Retina (tissue), 1 donor: Measurements from ENCODE around the gene GRAMD1A.
A peak's percentile ranks its signal among the peaks of the same experiment; 100 is the strongest.

Experiments
- DNase-seq: peaks from one replicate; pipeline ENCODE4 v3.0.0-alpha.2; 2016

GRAMD1A gene

GRCh38 chr19:35056513-35057063 lies 56.5 kb downstream of the GRAMD1A start:
- DNase-seq = no peak

- no peak for DNase-seq
These were observed 58.2 kb downstream of the GRAMD1A start for GRCh38 chr19:35058370-35058769.

- no peak for DNase-seq
These were observed 59.1 kb downstream of the GRAMD1A start for GRCh38 chr19:35059006-35059798.

- no peak for DNase-seq
These were observed 59.6 kb downstream of the GRAMD1A start for GRCh38 chr19:35059799-35060091.

GRCh38 chr19:35060160-35060855 lies 60.2 kb downstream of the GRAMD1A start:
- DNase-seq = no peak

- DNase-seq = no peak
These were observed 61.7 kb downstream of the GRAMD1A start for GRCh38 chr19:35061583-35062373.

DNA sequence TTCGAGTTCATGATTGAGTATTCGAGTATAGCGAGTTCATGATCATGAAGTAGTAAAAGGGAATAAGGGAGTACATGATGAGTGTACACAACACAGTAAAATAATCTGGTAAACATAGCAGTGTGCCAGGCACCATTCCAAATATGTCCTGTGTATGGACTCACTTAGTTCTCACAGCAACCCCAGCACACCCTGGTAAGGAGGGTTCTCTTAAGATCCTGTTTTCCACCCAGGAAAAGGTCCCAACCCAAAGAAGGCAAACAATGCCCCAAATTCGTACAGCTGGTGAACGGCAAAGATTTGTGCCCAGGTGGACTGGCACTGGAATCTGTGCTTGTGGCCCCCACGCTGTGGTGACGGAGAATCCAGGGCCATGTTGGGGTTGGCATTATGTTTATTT lies 62.8 kb downstream of the GRAMD1A start:
- no peak for DNase-seq

- DNase-seq = no peak
These were observed 64.1 kb downstream of the GRAMD1A start for GRCh38 chr19:35063940-35064818.

DNA sequence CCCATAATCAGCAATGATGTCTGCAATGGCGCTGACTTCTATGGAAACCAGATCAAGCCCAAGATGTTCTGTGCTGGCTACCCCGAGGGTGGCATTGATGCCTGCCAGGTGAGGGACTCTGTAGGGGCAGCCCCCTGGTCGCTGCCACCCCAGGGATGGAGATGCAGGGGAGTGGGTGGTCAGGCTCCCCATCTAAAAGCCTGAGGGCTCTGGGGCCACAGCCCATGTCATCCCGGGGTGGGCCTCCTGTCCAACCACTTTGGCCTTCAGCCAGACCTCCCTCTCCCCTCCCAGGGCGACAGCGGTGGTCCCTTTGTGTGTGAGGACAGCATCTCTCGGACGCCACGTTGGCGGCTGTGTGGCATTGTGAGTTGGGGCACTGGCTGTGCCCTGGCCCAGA lies 65.5 kb downstream of the GRAMD1A start:
- DNase-seq = no peak

DNA sequence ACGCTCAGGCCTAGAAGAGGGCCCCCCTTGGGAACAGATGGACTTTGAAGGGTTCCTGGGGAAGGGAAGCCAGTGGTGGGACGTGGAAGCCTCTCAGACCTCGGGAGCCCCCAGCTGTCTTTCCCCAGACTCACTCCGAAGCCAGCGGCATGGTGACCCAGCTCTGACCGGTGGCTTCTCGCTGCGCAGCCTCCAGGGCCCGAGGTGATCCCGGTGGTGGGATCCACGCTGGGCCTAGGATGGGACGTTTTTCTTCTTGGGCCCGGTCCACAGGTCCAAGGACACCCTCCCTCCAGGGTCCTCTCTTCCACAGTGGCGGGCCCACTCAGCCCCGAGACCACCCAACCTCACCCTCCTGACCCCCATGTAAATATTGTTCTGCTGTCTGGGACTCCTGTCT lies 66.0 kb downstream of the GRAMD1A start:
- no peak for DNase-seq

GRCh38 chr19:35066691-35067563 lies 66.8 kb downstream of the GRAMD1A start:
- peak; percentile 83 for DNase-seq

GRCh38 chr19:35068941-35069634 lies 69.0 kb downstream of the GRAMD1A start:
- no peak for DNase-seq

GRCh38 chr19:35069696-35070095 lies 69.6 kb downstream of the GRAMD1A start:
- no peak for DNase-seq

GRCh38 chr19:35070471-35070870 lies 70.3 kb downstream of the GRAMD1A start:
- DNase-seq = no peak

DNA sequence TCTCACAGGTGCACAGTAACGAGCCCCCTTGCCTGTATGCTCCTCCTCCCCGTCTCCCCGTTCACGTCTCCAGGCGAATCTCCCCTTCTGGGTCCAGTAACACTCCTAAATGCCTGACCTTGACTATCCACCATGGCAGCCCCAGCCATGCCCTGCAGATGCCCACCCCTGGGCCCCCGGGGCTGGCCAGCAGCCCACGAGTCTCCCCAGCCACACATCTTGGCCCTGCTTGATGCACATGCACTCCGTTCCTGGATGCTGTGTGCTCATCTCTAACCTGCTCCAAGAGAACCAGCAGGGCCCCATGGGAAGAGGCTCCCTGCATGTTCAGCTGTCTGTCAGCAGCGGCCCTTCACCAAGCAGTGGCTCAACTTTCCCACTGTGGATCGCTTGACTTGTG lies 73.4 kb downstream of the GRAMD1A start:
- DNase-seq = no peak

DNA sequence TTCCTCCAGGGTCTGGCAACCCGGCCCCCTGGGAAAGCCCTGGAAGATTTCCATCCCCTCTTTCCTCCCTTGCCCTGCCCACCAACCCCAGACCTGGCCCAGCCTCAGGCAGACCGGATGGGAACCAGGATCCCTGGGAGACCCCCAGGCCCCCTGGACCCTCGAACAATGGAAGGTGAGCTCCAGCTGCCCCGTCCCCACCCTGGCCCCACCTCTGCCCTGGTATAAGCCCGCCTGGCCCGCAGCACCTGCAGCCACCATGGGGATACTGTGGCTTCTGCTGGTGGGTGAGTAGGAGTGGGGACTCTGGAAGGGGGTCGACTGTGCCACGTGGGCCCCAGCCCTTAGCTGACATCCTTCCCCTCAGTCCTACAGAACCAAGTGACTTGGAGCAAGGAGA lies 73.8 kb downstream of the GRAMD1A start:
- no peak for DNase-seq

GRCh38 chr19:35074426-35075201 lies 74.5 kb downstream of the GRAMD1A start:
- no peak for DNase-seq

- no peak for DNase-seq
These were observed 75.3 kb downstream of the GRAMD1A start for GRCh38 chr19:35075202-35076025.

DNA sequence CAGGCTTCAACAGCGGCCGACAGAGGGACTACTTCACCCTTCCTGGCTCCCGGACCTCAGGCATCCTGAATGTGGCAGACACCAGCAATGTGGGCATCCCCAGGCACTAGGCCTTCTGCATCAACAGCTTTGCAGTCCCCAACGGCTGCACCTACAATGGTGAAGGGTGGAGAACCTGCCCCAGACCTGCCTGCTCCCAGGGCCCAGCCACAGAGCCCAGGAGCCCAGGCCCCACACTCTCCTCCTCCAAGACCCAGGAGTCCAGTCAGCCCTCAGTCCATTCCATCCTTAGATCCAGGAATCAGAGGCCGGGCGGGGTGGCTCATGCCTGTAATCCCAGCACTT lies 75.9 kb downstream of the GRAMD1A start:
- DNase-seq = no peak
